AG04450 (cell line): ENCODE data around the gene OTULIN. TPM values are rescaled to one million over a fixed set of nuclear protein-coding genes. Genes with fewer than 3 reads are reported as not detected.

Experiments
- CTCF ChIA-PET: fragments of 300-600, 350-600 bp; formaldehyde crosslinking; extraction: SDS; loops from one replicate; lab custom pipeline; 2022; ENCODE audit warnings: antibody characterized with exemption, inconsistent platforms; lab: Charles Lee
- POLR2A ChIA-PET: fragments of 350-600 bp; formaldehyde crosslinking; extraction: SDS; loops from one replicate; lab custom pipeline; 2021; ENCODE audit warnings: antibody characterized with exemption, inconsistent platforms; lab: Yijun Ruan, JAX
- DNase-seq: peaks from one replicate; pipeline ENCODE4 v3.0.0-alpha.2; 2011; ENCODE audit warnings: low read depth, low spot score
- H3K27ac ChIP-seq: one replicate; pipeline ENCODE4 v1.5.1; 2012; ENCODE audit warnings: low read depth, low read length, control low read depth
- H3K27me3 ChIP-seq: one replicate; pipeline ENCODE4 v1.6.0; 2012; ENCODE audit warnings: low read length; ENCODE audit not compliant: control insufficient read depth, insufficient read depth
- H3K4me3 ChIP-seq: 2 replicates; pipeline ENCODE4 v1.5.1; 2011; ENCODE audit warnings: mild to moderate bottlenecking, low read depth, low read length, control low read depth
- H3K9me3 ChIP-seq: 2 replicates; pipeline ENCODE4 v1.5.1; 2012; ENCODE audit warnings: low read length; ENCODE audit not compliant: control insufficient read depth, insufficient read depth
- CTCF ChIP-seq: IDR thresholded peaks from 2 replicates; pipeline ENCODE4 v1.5.1; 2011; ENCODE audit warnings: low read depth, low read length, control low read depth, inconsistent platforms
- polyA plus RNA-seq: library from polyadenylated mRNA; depleted of rRNA; stranded (reverse); fragments of >200 nt; gene quantifications from 2 replicates; pipeline ENCODE4 v1.2.3, GENCODE V29; 2011

OTULIN gene
- polyA plus RNA-seq, 1 experiment: 14.0 TPM

GRCh38 chr5:14701556-14701955 is 37.0 kb downstream of the OTULIN start:
- no peaks in the 10 kb centered on the region for H3K9me3 ChIP-seq
- no peak overlapping the region for H3K27ac ChIP-seq
- H3K4me3 ChIP-seq: no peak overlapping the region
- ChIA-PET POLR2A (no interaction called here), CTCF (interaction anchor here (1.1 to 3.7 kb wide), 3 partner anchors 26 to 313 kb away, joined by 4 to 15 read pairs (median 6); no protein-coding TSS in a partner anchor)
- no peak for TF ChIP-seq CTCF
- no peaks in the 10 kb centered on the region for H3K27me3 ChIP-seq
- DNase-seq: no peak

GRCh38 chr5:14702238-14702839 is 37.8 kb downstream of the OTULIN start:
- Histone ChIP-seq H3K4me3 (no peak overlapping the region), H3K27ac (peak overlapping the region; percentile 21), H3K9me3 (no peaks in the 10 kb centered on the region), H3K27me3 (no peaks in the 10 kb centered on the region)
- POLR2A ChIA-PET: no interaction called here
- no peak for TF ChIP-seq CTCF
- CTCF ChIA-PET: interaction anchor here (0.6 to 3.7 kb wide), 6 partner anchors 23 to 313 kb away, joined by 3 to 15 read pairs (median 4); no protein-coding TSS in a partner anchor
- DNase-seq: no peak

- Histone ChIP-seq H3K4me3 (no peak overlapping the region), H3K9me3 (no peaks in the 10 kb centered on the region), H3K27me3 (no peaks in the 10 kb centered on the region), H3K27ac (no peak overlapping the region)
- POLR2A ChIA-PET: no interaction called here
- CTCF ChIA-PET: interaction anchor here (1.0 to 3.7 kb wide), 2 partner anchors 21 to 298 kb away, joined by 3 to 15 read pairs; no protein-coding TSS in a partner anchor
- no peak for DNase-seq
- no peak for TF ChIP-seq CTCF
These were observed 41.0 kb downstream of the OTULIN start for GRCh38 chr5:14705556-14705955.

- no peak for DNase-seq
- no peaks in the 10 kb centered on the region for H3K27me3 ChIP-seq
- ChIA-PET POLR2A (no interaction called here), CTCF (interaction anchor here (0.9 to 3.0 kb wide), 4 partner anchors 12 to 308 kb away, joined by 3 to 15 read pairs (median 4); no protein-coding TSS in a partner anchor)
- H3K4me3 ChIP-seq: no peak overlapping the region
- no peaks in the 10 kb centered on the region for H3K9me3 ChIP-seq
- no peak for TF ChIP-seq CTCF
- H3K27ac ChIP-seq: peak overlapping the region; percentile 47
These were observed 42.1 kb downstream of the OTULIN start for GRCh38 chr5:14706615-14707021.

DNA sequence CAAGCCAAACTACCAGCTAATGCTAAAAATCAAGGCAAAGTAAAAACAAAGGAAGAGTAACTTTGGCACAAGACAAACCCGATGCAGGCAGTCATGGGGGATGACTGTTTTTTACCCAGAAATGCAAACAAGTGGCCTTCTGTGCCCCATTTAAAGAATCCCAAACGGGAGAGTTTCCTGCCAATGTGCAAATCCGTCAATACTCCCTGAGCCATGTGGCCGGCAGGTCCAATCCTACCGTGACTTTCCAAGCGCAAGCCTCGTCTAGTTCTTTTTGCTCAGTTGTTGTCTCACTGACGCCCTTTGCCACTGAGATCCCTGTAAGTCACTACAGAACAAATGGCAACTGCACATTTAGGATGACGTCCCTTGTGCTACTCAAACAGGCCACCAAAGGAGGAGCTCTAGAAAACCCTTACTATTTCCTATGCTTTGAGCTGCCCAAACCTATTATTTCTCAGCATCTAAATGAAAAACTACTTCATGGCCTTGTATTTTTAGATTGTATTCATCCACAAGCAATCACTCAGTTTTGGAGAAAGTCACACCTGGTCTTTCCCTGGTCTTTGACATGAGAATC is 43.4 kb downstream of the OTULIN start:
- POLR2A ChIA-PET: interaction anchor here (0.7 kb wide), 1 partner anchor 12 kb away, joined by 3 read pairs; no protein-coding TSS in a partner anchor
- no peak for TF ChIP-seq CTCF
- Histone ChIP-seq H3K9me3 (no peaks in the 10 kb centered on the region; the same call in 1 of the 2 replicates), H3K27ac (no peak overlapping the region), H3K4me3 (no peak overlapping the region), H3K27me3 (no peaks in the 10 kb centered on the region)
- no peak for DNase-seq
- CTCF ChIA-PET: interaction anchor here (0.9 to 3.0 kb wide), 7 partner anchors 14 to 307 kb away, joined by 3 to 15 read pairs (median 4); no protein-coding TSS in a partner anchor
